ENCODE results near the gene NPDC1.

Gene NPDC1

DNA sequence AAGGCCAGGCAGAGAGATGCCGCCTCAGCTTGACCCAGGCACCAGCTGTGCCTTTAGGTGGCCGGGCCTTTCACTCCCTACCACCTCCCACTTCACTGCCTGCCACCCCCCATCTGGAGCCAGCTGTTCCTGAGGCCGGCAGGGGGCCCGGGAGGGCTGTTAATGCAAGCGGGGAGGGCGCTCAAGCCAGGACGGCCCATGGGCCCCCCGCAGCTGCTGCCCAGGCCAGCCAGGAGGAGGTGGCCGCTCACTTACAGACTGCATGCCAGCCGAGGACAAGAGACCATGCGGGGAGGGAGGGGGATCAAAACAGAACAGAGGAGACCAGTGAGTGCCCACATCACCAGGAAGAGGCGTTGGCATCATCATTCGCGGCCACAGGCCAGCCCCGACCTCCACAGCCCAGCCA lies 22.4 kb downstream of the NPDC1 start:
- Histone ChIP-seq H3K4me1 (ENCODE audit: control insufficient read depth, insufficient read depth, low read length, poor library complexity, severe bottlenecking) (peaks cover 19% of the 10 kb centered on the region), H3K9me3 (ENCODE audit: control insufficient read depth, low read length) (no peaks in the 10 kb centered on the region), H3K27ac (ENCODE audit: insufficient read depth, low read length, poor library complexity, severe bottlenecking) (no peak overlapping the region), H3K36me3 (ENCODE audit: control insufficient read depth, insufficient read depth, low read length) (no peaks in the 10 kb centered on the region), H3K27me3 (replicated peaks; ENCODE audit: control insufficient read depth, insufficient read depth, low read length, poor library complexity, severe bottlenecking) (no peaks in the 10 kb centered on the region), H3K4me3 (ENCODE audit: insufficient read depth, low read depth, low read length, poor library complexity, severe bottlenecking) (no peak overlapping the region)
- DNase-seq, result no peak

DNA sequence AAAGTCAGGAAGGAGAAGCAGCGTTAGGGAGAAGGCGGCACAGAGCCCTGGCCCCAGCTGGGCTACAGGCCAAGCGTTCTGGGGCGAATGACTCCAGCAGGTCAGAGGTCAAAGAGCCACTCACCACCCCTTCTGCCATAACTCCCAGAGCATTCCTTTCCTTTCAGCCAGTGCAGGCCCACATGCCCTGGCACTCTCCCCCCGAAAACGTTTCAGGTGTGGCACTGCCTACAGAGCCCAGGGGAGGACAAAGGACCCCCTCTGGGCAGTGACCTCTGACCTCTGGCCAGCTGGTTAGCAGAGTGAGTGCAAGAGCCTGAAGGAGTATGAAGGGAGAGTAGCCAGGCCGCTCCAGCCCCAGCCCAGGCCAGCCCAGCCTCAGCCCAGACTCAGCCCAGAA lies 22.8 kb downstream of the NPDC1 start:
- Histone ChIP-seq H3K27me3 (replicated peaks; ENCODE audit: control insufficient read depth, insufficient read depth, low read length, poor library complexity, severe bottlenecking) (no peaks in the 10 kb centered on the region), H3K9me3 (ENCODE audit: control insufficient read depth, low read length) (no peaks in the 10 kb centered on the region), H3K4me3 (ENCODE audit: insufficient read depth, low read depth, low read length, poor library complexity, severe bottlenecking) (no peak overlapping the region), H3K27ac (ENCODE audit: insufficient read depth, low read length, poor library complexity, severe bottlenecking) (no peak overlapping the region), H3K4me1 (ENCODE audit: control insufficient read depth, insufficient read depth, low read length, poor library complexity, severe bottlenecking) (peaks cover 17% of the 10 kb centered on the region), H3K36me3 (ENCODE audit: control insufficient read depth, insufficient read depth, low read length) (no peaks in the 10 kb centered on the region)
- no peak for DNase-seq

DNA sequence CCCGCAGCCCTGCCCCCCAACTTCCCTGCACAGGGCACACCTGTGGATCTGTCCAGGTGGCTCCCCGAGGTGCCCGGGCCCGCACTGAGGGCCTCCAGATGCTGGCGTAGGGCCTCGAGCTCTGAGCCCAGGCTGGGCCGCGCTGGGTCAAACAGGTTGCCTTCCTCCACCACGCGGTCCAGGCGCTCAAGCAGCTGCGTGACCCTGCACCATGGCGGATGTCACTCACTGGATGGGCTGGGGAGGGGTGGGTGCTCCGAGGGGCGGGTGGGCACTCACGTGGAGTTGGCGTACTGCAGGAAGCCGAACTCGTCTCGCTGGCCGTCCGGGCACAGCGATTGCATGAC lies 23.3 kb downstream of the NPDC1 start:
- H3K27ac ChIP-seq (ENCODE audit: insufficient read depth, low read length, poor library complexity, severe bottlenecking), result no peak overlapping the region
- no peaks in the 10 kb centered on the region for H3K27me3 ChIP-seq (replicated peaks; ENCODE audit: control insufficient read depth, insufficient read depth, low read length, poor library complexity, severe bottlenecking)
- H3K9me3 ChIP-seq (ENCODE audit: control insufficient read depth, low read length), result no peaks in the 10 kb centered on the region
- peaks cover 17% of the 10 kb centered on the region for H3K4me1 ChIP-seq (ENCODE audit: control insufficient read depth, insufficient read depth, low read length, poor library complexity, severe bottlenecking)
- DNase-seq, result no peak
- peaks cover 3% of the 10 kb centered on the region for H3K36me3 ChIP-seq (ENCODE audit: control insufficient read depth, insufficient read depth, low read length)
- no peak overlapping the region for H3K4me3 ChIP-seq (ENCODE audit: insufficient read depth, low read depth, low read length, poor library complexity, severe bottlenecking)

DNA sequence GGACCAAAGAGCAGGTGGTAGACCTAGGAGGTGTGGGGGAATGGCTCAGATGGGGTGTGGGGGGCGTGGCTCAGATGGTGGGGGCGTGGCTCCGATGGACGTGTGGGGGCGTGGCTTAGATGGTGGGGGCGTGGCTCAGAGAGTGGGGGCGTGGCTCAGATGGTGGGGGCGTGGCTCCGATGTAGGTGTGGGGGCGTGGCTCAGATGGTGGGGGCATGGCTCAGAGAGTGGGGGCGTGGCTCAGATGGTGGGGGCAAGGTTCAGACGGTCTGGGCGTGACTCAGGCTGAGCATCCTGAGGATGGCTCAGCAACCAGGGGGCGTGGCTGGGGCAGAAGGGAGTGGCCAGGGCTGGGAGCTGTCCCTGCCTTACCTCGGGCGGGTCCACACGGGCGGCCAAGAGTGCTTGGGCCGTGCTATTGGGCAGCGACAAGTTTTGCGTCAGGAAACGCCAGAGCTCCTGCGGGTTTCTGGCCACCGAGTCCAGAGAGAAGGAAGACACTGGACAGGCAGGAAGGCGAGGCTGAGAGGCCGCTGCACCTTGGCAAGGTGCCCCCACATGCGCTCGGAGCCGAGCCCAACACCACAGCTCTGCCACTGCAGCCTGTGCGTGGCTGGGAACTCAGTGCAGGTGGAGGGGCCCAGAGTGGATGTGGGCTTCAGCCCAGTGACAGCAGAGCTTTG lies 23.9 kb downstream of the NPDC1 start:
- H3K27ac ChIP-seq (ENCODE audit: insufficient read depth, low read length, poor library complexity, severe bottlenecking), result peak overlapping the region; percentile 37
- H3K4me1 ChIP-seq (ENCODE audit: control insufficient read depth, insufficient read depth, low read length, poor library complexity, severe bottlenecking), result peaks cover 12% of the 10 kb centered on the region
- no peak overlapping the region for H3K4me3 ChIP-seq (ENCODE audit: insufficient read depth, low read depth, low read length, poor library complexity, severe bottlenecking)
- no peaks in the 10 kb centered on the region for H3K27me3 ChIP-seq (replicated peaks; ENCODE audit: control insufficient read depth, insufficient read depth, low read length, poor library complexity, severe bottlenecking)
- H3K9me3 ChIP-seq (ENCODE audit: control insufficient read depth, low read length), result no peaks in the 10 kb centered on the region
- H3K36me3 ChIP-seq (ENCODE audit: control insufficient read depth, insufficient read depth, low read length), result peaks cover 7% of the 10 kb centered on the region
- peak; percentile 56 to 77 (median 68) for DNase-seq

DNA sequence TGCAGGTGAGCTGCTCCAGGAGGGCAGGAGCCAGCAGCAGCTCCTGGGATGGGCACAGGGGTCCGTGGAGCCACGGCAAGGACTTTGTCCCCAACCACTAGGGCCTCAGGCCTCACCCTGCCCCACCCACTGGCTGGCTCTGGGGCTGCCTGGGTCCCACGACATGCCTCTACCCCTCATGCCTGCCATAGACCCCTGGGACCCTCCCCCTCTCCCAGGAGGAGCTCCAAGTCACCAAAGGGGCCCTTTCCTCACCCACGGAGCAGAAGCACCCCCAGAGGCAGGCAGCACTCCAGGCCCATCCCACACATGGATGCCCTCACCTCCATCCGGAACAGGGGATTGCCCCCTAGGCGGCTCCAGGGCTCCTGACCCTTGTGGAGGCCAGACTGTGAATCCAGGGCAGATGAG lies 24.4 kb downstream of the NPDC1 start:
- Histone ChIP-seq H3K27me3 (replicated peaks; ENCODE audit: control insufficient read depth, insufficient read depth, low read length, poor library complexity, severe bottlenecking) (no peaks in the 10 kb centered on the region), H3K4me1 (ENCODE audit: control insufficient read depth, insufficient read depth, low read length, poor library complexity, severe bottlenecking) (peaks cover 6% of the 10 kb centered on the region), H3K4me3 (ENCODE audit: insufficient read depth, low read depth, low read length, poor library complexity, severe bottlenecking) (no peak overlapping the region), H3K9me3 (ENCODE audit: control insufficient read depth, low read length) (no peaks in the 10 kb centered on the region), H3K36me3 (ENCODE audit: control insufficient read depth, insufficient read depth, low read length) (peaks cover 13% of the 10 kb centered on the region), H3K27ac (ENCODE audit: insufficient read depth, low read length, poor library complexity, severe bottlenecking) (peak overlapping the region; percentile 37)
- no peak for DNase-seq

DNA sequence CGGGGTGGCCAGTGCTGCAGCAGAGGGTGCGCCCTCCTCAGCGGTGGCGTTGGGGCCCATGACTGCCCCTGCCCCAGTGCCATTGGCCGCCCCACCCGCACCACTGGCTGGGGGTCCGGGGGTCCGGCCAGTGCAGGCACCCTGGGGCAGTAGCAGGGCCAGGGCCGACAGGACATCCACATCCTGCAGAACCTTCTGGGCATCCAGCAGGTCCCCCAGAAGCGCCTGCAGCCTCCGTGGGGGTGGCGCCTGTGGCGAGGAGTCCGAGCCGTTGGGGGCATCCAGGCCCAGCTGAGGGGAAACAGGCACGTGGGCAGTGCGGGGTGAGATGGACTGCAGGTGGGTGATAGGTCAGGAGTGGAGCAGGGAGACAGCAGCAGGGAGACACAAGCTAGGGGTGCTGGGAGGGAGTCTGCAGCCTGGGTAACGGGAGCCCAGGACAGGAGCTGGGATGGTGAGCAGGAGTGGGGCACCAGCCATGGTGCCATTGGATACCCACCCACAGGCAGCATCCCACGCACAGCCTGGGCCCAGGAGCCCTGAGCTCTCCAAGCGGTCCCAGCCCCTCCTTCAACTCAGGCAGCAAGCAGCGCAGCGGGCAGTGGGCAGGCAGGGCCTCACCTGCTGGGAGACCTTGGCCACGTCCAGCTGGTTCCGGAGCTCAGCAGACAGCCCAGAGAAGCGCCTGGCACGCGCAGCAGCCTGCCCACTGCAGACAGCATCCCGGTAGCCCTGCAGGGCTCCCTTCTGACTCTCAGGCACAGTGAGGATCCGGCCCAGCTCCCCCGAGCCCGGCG lies 25.0 kb downstream of the NPDC1 start:
- Histone ChIP-seq H3K9me3 (ENCODE audit: control insufficient read depth, low read length) (no peaks in the 10 kb centered on the region), H3K4me1 (ENCODE audit: control insufficient read depth, insufficient read depth, low read length, poor library complexity, severe bottlenecking) (peaks cover 6% of the 10 kb centered on the region), H3K36me3 (ENCODE audit: control insufficient read depth, insufficient read depth, low read length) (peaks cover 19% of the 10 kb centered on the region), H3K27ac (ENCODE audit: insufficient read depth, low read length, poor library complexity, severe bottlenecking) (no peak overlapping the region), H3K27me3 (replicated peaks; ENCODE audit: control insufficient read depth, insufficient read depth, low read length, poor library complexity, severe bottlenecking) (no peaks in the 10 kb centered on the region), H3K4me3 (ENCODE audit: insufficient read depth, low read depth, low read length, poor library complexity, severe bottlenecking) (no peak overlapping the region)
- DNase-seq, result no peak

DNA sequence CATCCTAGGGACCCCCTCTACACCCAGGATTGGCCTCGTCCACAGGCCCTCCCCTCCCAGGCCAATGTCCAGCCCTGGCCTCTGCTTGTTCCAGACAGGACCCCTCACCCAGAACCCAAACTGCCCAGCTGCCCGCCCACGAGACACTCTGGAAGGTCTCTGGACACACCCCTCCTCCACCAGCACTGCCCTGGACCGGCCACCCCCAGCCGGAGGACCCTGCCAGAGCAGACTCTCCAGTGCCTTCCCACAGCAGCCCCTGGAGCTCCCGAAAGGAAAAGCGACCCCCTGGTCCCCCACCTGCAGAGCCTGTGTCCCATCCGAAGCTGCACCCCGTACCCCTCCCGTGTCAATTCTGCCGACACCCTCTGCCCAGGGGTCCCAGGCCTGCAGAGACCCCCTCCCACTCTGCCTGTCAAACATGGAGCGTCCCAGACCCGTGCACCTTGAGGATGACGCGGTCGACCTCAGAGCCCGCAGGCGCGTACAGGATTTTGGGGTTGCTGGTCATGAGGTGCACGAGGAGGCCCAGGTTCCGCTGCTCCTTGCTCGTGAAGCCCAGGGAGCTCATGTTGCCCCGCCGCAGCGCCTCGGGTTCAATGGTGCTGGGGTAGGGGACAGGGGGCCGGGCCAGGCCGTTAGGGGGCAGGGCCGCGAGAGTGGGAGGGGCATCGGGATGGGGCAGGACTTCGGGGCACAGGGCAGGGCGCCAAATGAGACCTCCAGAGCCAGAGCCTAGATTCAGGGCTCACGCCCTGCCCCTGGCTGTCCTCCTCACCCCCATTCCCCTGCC lies 25.9 kb downstream of the NPDC1 start:
- H3K4me1 ChIP-seq (ENCODE audit: control insufficient read depth, insufficient read depth, low read length, poor library complexity, severe bottlenecking), result peaks cover 3% of the 10 kb centered on the region
- no peak for DNase-seq
- H3K27ac ChIP-seq (ENCODE audit: insufficient read depth, low read length, poor library complexity, severe bottlenecking), result no peak overlapping the region
- H3K27me3 ChIP-seq (replicated peaks; ENCODE audit: control insufficient read depth, insufficient read depth, low read length, poor library complexity, severe bottlenecking), result no peaks in the 10 kb centered on the region
- H3K36me3 ChIP-seq (ENCODE audit: control insufficient read depth, insufficient read depth, low read length), result peaks cover 25% of the 10 kb centered on the region
- H3K9me3 ChIP-seq (ENCODE audit: control insufficient read depth, low read length), result no peaks in the 10 kb centered on the region
- H3K4me3 ChIP-seq (ENCODE audit: insufficient read depth, low read depth, low read length, poor library complexity, severe bottlenecking), result no peak overlapping the region

DNA sequence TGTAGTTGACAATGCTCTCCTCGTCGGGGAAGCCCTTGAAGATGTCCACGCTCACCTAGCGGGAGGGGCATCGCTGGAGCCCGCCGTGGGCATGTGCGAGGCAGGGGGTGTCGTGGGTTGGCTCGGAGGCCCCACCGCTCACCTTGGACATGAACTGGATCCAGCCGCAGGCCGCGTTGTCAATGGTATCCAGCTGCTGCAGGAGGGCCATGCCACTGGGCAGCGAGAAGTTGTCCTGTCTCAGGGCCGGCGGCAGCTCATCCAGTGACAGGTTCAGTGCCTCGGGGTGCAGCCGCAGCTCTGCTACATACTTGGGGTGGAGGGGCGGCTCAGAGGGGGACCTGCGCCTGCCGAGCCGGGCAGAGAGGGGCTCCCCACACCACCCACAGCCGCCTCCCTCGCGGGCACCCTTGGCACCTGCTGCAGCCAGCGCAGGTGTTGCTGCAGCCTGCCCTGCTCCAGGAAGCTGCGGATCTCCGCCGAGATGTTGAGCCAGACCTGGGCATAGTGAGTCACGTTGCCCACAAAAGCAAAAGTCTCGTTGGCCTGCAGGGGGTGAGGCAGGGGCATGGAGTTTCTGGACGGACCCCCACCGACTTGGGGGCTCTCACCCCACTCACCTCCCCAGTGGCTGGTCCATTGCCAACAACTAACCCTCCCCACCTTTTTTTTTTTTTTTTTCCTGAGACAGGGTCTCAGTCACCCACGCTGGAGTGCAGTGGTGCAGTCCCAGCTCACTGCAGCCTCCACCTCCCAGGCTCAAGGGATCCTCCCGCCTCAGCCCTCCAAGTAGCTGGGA lies 27.0 kb downstream of the NPDC1 start:
- peaks cover 36% of the 10 kb centered on the region for H3K36me3 ChIP-seq (ENCODE audit: control insufficient read depth, insufficient read depth, low read length)
- no peaks in the 10 kb centered on the region for H3K4me1 ChIP-seq (ENCODE audit: control insufficient read depth, insufficient read depth, low read length, poor library complexity, severe bottlenecking)
- DNase-seq, result no peak

DNA sequence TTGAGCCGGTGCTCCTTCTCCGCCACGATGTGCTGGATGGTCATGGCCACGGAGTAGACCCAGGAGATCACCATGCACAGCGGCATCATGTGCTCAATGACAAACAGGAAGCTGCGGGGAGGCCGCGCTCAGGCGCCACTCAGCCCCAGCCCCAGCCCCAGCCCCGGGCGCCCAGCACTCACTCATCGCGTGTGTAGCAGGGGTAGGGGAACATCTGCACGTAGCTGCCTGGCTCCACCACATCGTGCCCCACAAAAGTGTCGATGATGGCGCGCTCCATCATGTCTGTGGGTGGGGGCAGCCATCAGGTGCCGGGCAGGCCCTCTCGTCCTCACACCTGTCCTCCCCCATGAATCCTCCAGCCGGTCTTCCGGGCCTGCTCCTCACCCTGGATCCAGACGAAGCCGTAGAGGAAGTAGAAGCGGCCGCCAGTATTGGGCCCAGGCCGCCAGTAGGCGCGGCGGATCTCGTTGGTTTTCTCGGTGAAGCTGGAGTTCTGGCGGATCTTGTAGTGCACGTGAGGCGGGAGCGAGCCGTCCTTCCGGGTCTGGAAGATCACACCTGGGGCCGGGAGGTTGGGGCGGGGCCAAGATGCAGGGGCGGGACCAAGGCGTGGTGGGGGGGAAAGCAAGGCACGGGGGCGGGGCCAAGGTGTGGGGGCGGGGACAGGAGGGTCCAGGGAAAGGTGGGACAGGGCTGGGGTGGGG lies 28.0 kb downstream of the NPDC1 start:
- H3K4me3 ChIP-seq (ENCODE audit: insufficient read depth, low read depth, low read length, poor library complexity, severe bottlenecking), result no peak overlapping the region
- no peak for DNase-seq
- no peaks in the 10 kb centered on the region for H3K27me3 ChIP-seq (replicated peaks; ENCODE audit: control insufficient read depth, insufficient read depth, low read length, poor library complexity, severe bottlenecking)
- H3K36me3 ChIP-seq (ENCODE audit: control insufficient read depth, insufficient read depth, low read length), result peaks cover 44% of the 10 kb centered on the region
- H3K4me1 ChIP-seq (ENCODE audit: control insufficient read depth, insufficient read depth, low read length, poor library complexity, severe bottlenecking), result no peaks in the 10 kb centered on the region
- H3K9me3 ChIP-seq (ENCODE audit: control insufficient read depth, low read length), result no peaks in the 10 kb centered on the region
- no peak overlapping the region for H3K27ac ChIP-seq (ENCODE audit: insufficient read depth, low read length, poor library complexity, severe bottlenecking)

More for the DNA sequence above, 27.0 kb downstream of the NPDC1 start:
- no peak overlapping the region for H3K27ac ChIP-seq (ENCODE audit: insufficient read depth, low read length, poor library complexity, severe bottlenecking)
- no peaks in the 10 kb centered on the region for H3K27me3 ChIP-seq (replicated peaks; ENCODE audit: control insufficient read depth, insufficient read depth, low read length, poor library complexity, severe bottlenecking)
- H3K9me3 ChIP-seq (ENCODE audit: control insufficient read depth, low read length), result no peaks in the 10 kb centered on the region
- H3K4me3 ChIP-seq (ENCODE audit: insufficient read depth, low read depth, low read length, poor library complexity, severe bottlenecking), result no peak overlapping the region

Measured in effector memory CD4-positive, alpha-beta T cell (primary cell).